WTC11 (cell line): Measurements from ENCODE around the gene STON2. TPM values are rescaled to one million over a fixed set of nuclear protein-coding genes. Genes with fewer than 3 reads are reported as not detected.

ENCODE experiments used
- ATAC-seq: fragments of 200-7000 bp; cut with Tn5 transposase; 2 replicates; pipeline ENCODE4 v1.10.0; 2021; ENCODE audit warnings: mild to moderate bottlenecking, moderate library complexity
- CTCF ChIA-PET: fragments of 300-600 bp; sonication (Branson Sonifier 250); formaldehyde crosslinking; loops from one replicate; lab custom pipeline; 2021; ENCODE audit warnings: antibody characterized with exemption; lab: Charles Lee
- POLR2A ChIA-PET: fragments of 350-600 bp; sonication (Branson Sonifier 250); formaldehyde crosslinking; loops from one replicate; lab custom pipeline; 2021; ENCODE audit warnings: antibody characterized with exemption; lab: Charles Lee
- DNase-seq: peaks from one replicate; pipeline ENCODE4 v3.0.0; 2021; ENCODE audit warnings: low spot score
- H3K27ac Mint-ChIP-seq: 2 replicates; pipeline ENCODE4 v1.8.0; 2021; ENCODE audit warnings: mixed read lengths
- H3K27me3 Mint-ChIP-seq: 2 replicates; pipeline ENCODE4 v1.8.0; 2021; ENCODE audit warnings: low read depth, mild to moderate bottlenecking, moderate library complexity, mixed read lengths
- H3K36me3 Mint-ChIP-seq: 2 replicates; pipeline ENCODE4 v1.8.0; 2021; ENCODE audit warnings: mixed read lengths
- H3K4me1 Mint-ChIP-seq: 2 replicates; pipeline ENCODE4 v1.8.0; 2022; ENCODE audit warnings: mixed read lengths
- H3K4me3 Mint-ChIP-seq: 2 replicates; pipeline ENCODE4 v1.8.0; 2021; ENCODE audit warnings: mild to moderate bottlenecking, moderate library complexity, mixed read lengths
- H3K9me3 Mint-ChIP-seq: 2 replicates; pipeline ENCODE4 v1.8.0; 2021; ENCODE audit warnings: mixed read lengths
- ATF3 ChIP-seq: sonication (generic); formaldehyde crosslinking; conservative IDR thresholded peaks from 2 replicates; pipeline ENCODE4 v1.8.1; 2022; ENCODE audit warnings: mild to moderate bottlenecking, missing genetic modification reagents
- ATF6 ChIP-seq: sonication (generic); formaldehyde crosslinking; IDR thresholded peaks from 2 replicates; pipeline ENCODE4 v1.8.1; 2023; ENCODE audit warnings: mild to moderate bottlenecking, missing genetic modification reagents
- CBFB ChIP-seq: sonication (generic); formaldehyde crosslinking; IDR thresholded peaks from 2 replicates; pipeline ENCODE4 v1.8.1; 2022; ENCODE audit warnings: mild to moderate bottlenecking, low read depth, missing genetic modification reagents
- CTCF ChIP-seq: fragments of 200-600 bp; IDR thresholded peaks from 2 replicates; pipeline ENCODE4 v1.8.0; 2022; ENCODE audit warnings: antibody characterized with exemption
- ELF4 ChIP-seq: sonication (generic); formaldehyde crosslinking; IDR thresholded peaks from 2 replicates; pipeline ENCODE4 v1.8.1; 2022; ENCODE audit warnings: low read depth, mild to moderate bottlenecking, moderate library complexity, missing genetic modification reagents
- EMX1 ChIP-seq: fragments of 250-450 bp; sonication (Bioruptor Pico); IDR thresholded peaks from 2 replicates; pipeline ENCODE4 v1.8.0; 2021; ENCODE audit warnings: mild to moderate bottlenecking
- ERG ChIP-seq: fragments of 250-450 bp; sonication (Bioruptor Pico); IDR thresholded peaks from 2 replicates; pipeline ENCODE4 v1.8.0; 2021; ENCODE audit warnings: mild to moderate bottlenecking
- ESRRA ChIP-seq: sonication (generic); formaldehyde crosslinking; IDR thresholded peaks from 2 replicates; pipeline ENCODE4 v1.8.1; 2022; ENCODE audit warnings: mild to moderate bottlenecking, missing genetic modification reagents, borderline replicate concordance
- ETV6 ChIP-seq: sonication (generic); formaldehyde crosslinking; IDR thresholded peaks from 2 replicates; pipeline ENCODE4 v1.8.1; 2022; ENCODE audit warnings: mild to moderate bottlenecking, missing genetic modification reagents
- IRF2 ChIP-seq: sonication (generic); formaldehyde crosslinking; IDR thresholded peaks from 2 replicates; pipeline ENCODE4 v1.8.0; 2022; ENCODE audit warnings: low read depth, missing genetic modification reagents, borderline replicate concordance
- PRDM15 ChIP-seq: sonication (generic); formaldehyde crosslinking; IDR thresholded peaks from 2 replicates; pipeline ENCODE4 v1.8.0; 2022; ENCODE audit warnings: missing genetic modification reagents
- PRRX2 ChIP-seq: fragments of 250-450 bp; sonication (Bioruptor Pico); IDR thresholded peaks from 2 replicates; pipeline ENCODE4 v1.8.0; 2021; ENCODE audit warnings: mild to moderate bottlenecking
- TCF7 ChIP-seq: sonication (generic); formaldehyde crosslinking; IDR thresholded peaks from 2 replicates; pipeline ENCODE4 v1.8.0; 2022; ENCODE audit warnings: mild to moderate bottlenecking, low read depth, missing genetic modification reagents, moderate library complexity
- TEAD1 ChIP-seq: sonication (generic); formaldehyde crosslinking; IDR thresholded peaks from 2 replicates; pipeline ENCODE4 v1.8.0; 2022; ENCODE audit warnings: mild to moderate bottlenecking, missing genetic modification reagents
- USF2 ChIP-seq: sonication (generic); formaldehyde crosslinking; IDR thresholded peaks from 2 replicates; pipeline ENCODE4 v1.8.1; 2023; ENCODE audit warnings: mild to moderate bottlenecking, missing genetic modification reagents, moderate library complexity
- ZNF121 ChIP-seq: sonication (generic); formaldehyde crosslinking; IDR thresholded peaks from 2 replicates; pipeline ENCODE4 v1.8.0; 2023; ENCODE audit warnings: missing genetic modification reagents
- ZNF219 ChIP-seq: sonication (generic); formaldehyde crosslinking; IDR thresholded peaks from 2 replicates; pipeline ENCODE4 v1.8.0; 2023; ENCODE audit warnings: missing genetic modification reagents, mild to moderate bottlenecking, borderline replicate concordance
- ZNF263 ChIP-seq: sonication (generic); formaldehyde crosslinking; IDR thresholded peaks from 2 replicates; pipeline ENCODE4 v1.8.1; 2022; ENCODE audit warnings: low read depth, mild to moderate bottlenecking, moderate library complexity, missing genetic modification reagents
- ZNF423 ChIP-seq: fragments of 250-450 bp; sonication (Bioruptor Pico); IDR thresholded peaks from 2 replicates; pipeline ENCODE4 v2.1.2; 2022; ENCODE audit warnings: mild to moderate bottlenecking, moderate library complexity
- total RNA-seq: library from RNA; stranded (reverse); gene quantifications from 3 replicates; pipeline ENCODE4 v1.2.3, GENCODE V29; 2021

The STON2 gene
- total RNA-seq, 1 experiment from 2014 or later = 69.2 TPM

GRCh38 chr14:81434230-81434629 lies 34.1 kb upstream of the STON2 start:
- ATAC-seq (peak; percentile 11), DNase-seq (no peak)
- H3K36me3 Mint-ChIP-seq = no peaks in the 10 kb centered on the region; the same call in 1 of the 2 replicates
- ChIA-PET POLR2A (interaction anchor here (0.9 to 1.1 kb wide), 2 partner anchors 213 to 215 kb away, joined by 3 to 5 read pairs; partner anchors contain the start of gene GTF2A1), CTCF (interaction anchor here (6.6 kb wide), 1 partner anchor 163 kb away, joined by 43 read pairs; no protein-coding TSS in a partner anchor)
- H3K4me3 Mint-ChIP-seq = peak overlapping the region; percentile 92
- H3K9me3 Mint-ChIP-seq = no peaks in the 10 kb centered on the region
- H3K4me1 Mint-ChIP-seq = peaks cover 53% of the 10 kb centered on the region
- peaks cover 31% of the 10 kb centered on the region for H3K27me3 Mint-ChIP-seq
- TF ChIP-seq CTCF (no peak), ZNF219 (CRISPR knock-in tag) (no peak), EMX1 (CRISPR knock-in tag) (no peak), ERG (CRISPR knock-in tag) (no peak), USF2 (no peak), ZNF423 (CRISPR knock-in tag) (no peak), ZNF263 (CRISPR knock-in tag) (no peak), ATF3 (CRISPR knock-in tag) (no peak), IRF2 (no peak), ZNF121 (no peak), ATF6 (no peak), TCF7 (CRISPR knock-in tag) (no peak), CBFB (CRISPR knock-in tag) (no peak), ELF4 (no peak), ESRRA (CRISPR knock-in tag) (no peak), PRDM15 (no peak), PRRX2 (no peak), TEAD1 (CRISPR knock-in tag) (no peak), ETV6 (CRISPR knock-in tag) (no peak)
- peak overlapping the region; percentile 81 for H3K27ac Mint-ChIP-seq
